K562 (cell line): ENCODE data around the gene FKBP1C.

Experiments
- MXI1 ChIP-seq: IDR thresholded peaks from 2 replicates; pipeline ENCODE4 v1.6.1; 2011; ENCODE audit warnings: low read depth, mild to moderate bottlenecking, improper control_type of control experiment, low read length
- MYBL2 ChIP-seq, 2 experiments: fragments of 450-650 bp in 1 of 2; sonication (generic) in 1 of 2; formaldehyde crosslinking in 1 of 2; IDR thresholded peaks; 2 replicates each; pipeline versions ENCODE4 v1.6.1 to v1.8.1; 2017 to 2022; ENCODE audit warnings: borderline replicate concordance in 1 of 2, inconsistent platforms in 1 of 2, low read depth in 1 of 2, mild to moderate bottlenecking in 1 of 2, missing genetic modification reagents in 1 of 2, moderate library complexity in 1 of 2
- SIRT6 ChIP-seq: IDR thresholded peaks from one replicate; pipeline ENCODE4 v1.6.1; 2012; ENCODE audit warnings: low read depth, mild to moderate bottlenecking, control low read depth, inconsistent platforms, low read length, moderate library complexity
- TAF1 ChIP-seq: IDR thresholded peaks from 2 replicates; pipeline ENCODE4 v1.6.1; 2011; ENCODE audit warnings: mild to moderate bottlenecking, low read length, moderate library complexity; ENCODE audit not compliant: insufficient read depth, control insufficient read depth, severe bottlenecking; ENCODE audit errors: extremely low read depth

DNA sequence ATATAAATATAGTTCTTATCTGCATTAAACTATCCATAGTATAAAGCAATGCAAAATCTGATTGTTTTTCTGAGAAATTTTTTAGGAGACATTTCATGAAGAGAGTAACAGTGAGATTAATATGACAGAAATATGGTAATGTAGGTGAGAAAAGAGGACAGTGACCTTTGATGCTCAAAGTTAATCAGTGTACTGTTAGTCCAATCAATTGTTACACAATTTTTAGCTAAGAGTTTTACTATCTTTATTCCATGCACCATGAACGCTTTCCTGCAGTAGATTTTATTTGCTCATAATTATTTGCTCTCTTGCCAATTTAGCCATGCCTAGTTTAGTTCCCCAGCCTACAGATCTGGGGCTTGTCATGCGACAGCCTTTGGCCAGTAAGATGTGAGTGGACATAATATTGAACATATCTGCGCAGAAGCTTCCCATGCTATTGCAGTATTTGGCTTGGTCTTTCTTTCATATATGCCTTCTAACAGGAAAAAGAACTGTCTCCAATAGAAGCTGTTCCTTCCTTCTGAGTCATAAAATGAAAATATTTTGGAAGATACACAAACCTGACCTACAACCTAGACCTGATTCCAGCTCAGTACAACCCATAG is 38.7 kb downstream of the FKBP1C start:
- no peak for TF ChIP-seq TAF1
- TF ChIP-seq MXI1: no peak
- TF ChIP-seq SIRT6: no peak
- TF ChIP-seq MYBL2 (IDR thresholded peaks at IDR 0.05; ENCODE audit: low read depth): no peak
- TF ChIP-seq MYBL2 (CRISPR knock-in tag; IDR thresholded peaks at IDR 0.05; ENCODE audit: borderline replicate concordance): no peak
